Tibial nerve (tissue), 4 donors: ENCODE results near the gene NME7. TPM values are rescaled to one million over a fixed set of nuclear protein-coding genes. Genes with fewer than 3 reads are reported as not detected.
"Not testable (repeated sequence)": the region's sequence is repeated elsewhere in the genome, so short reads cannot be mapped to it uniquely, and the experiment has no call there.

ENCODE experiments used
- DNase-seq, 2 donors: peaks; one replicate each; pipeline ENCODE4 v3.0.0-alpha.2; 2019; ENCODE audit warnings: low spot score in 2 of 2
- H3K27ac ChIP-seq, 4 donors: fragments of 200-600 bp; sonication (generic) in 3 of 4; one replicate each; pipeline ENCODE4 v1.5.1; 2017 to 2019; ENCODE audit warnings: mild to moderate bottlenecking in 1 of 4
- H3K27me3 ChIP-seq, 2 donors: fragments of 200-600 bp; sonication (generic) in 1 of 2; one replicate each; pipeline versions ENCODE4 v1.5.1 to v1.6.0; 2017 to 2019
- H3K36me3 ChIP-seq, 3 donors: fragments of 200-600 bp; sonication (generic); one replicate each; pipeline ENCODE4 v1.5.1; 2018 to 2019
- H3K4me1 ChIP-seq, 4 donors: fragments of 200-600 bp; sonication (generic) in 3 of 4; one replicate each; pipeline ENCODE4 v1.5.1; 2017 to 2019
- H3K4me3 ChIP-seq, 4 donors: fragments of 200-600 bp; sonication (generic) in 3 of 4; one replicate each; pipeline ENCODE4 v1.5.1; 2017 to 2019; ENCODE audit warnings: mild to moderate bottlenecking in 1 of 4, moderate library complexity in 1 of 4
- H3K9me3 ChIP-seq, 4 donors: fragments of 200-600 bp; sonication (generic) in 3 of 4; one replicate each; pipeline ENCODE4 v1.5.1; 2017 to 2019
- CTCF ChIP-seq, 5 experiments: fragments of 200-600 bp in 3 of 5; fragments of 450-650 bp in 2 of 5; sonication (generic) in 3 of 5; IDR thresholded peaks; one replicate each; pipeline ENCODE4 v1.5.1; 2016 to 2019; ENCODE audit warnings: antibody characterized with exemption in 5 of 5, mild to moderate bottlenecking in 3 of 5, moderate library complexity in 2 of 5
- EP300 ChIP-seq, 2 donors: sonication (generic); formaldehyde crosslinking; IDR thresholded peaks; one replicate each; pipeline ENCODE4 v1.6.1; 2017; ENCODE audit warnings: antibody characterized with exemption in 2 of 2, mild to moderate bottlenecking in 1 of 2
- POLR2A ChIP-seq, 2 donors: fragments of 450-650 bp; IDR thresholded peaks; one replicate each; pipeline ENCODE4 v1.6.1; 2017; ENCODE audit warnings: antibody characterized with exemption in 2 of 2, mild to moderate bottlenecking in 2 of 2, moderate library complexity in 2 of 2
- WGBS, 2 donors: methylation state at CpG; one replicate each; pipeline ENCODE4 v1.1.5; 2018; 5-methylcytosine and 5-hydroxymethylcytosine counted together
- total RNA-seq, 4 donors: library from RNA; depleted of rRNA; stranded (reverse); fragments of >200 nt; gene quantifications; one replicate each; pipeline ENCODE4 v1.1.0, GENCODE V29; 2016

NME7 gene
- total RNA-seq, 4 donors from 2014 or later, result 8.2 to 26.2 (median 17.5) TPM

DNA sequence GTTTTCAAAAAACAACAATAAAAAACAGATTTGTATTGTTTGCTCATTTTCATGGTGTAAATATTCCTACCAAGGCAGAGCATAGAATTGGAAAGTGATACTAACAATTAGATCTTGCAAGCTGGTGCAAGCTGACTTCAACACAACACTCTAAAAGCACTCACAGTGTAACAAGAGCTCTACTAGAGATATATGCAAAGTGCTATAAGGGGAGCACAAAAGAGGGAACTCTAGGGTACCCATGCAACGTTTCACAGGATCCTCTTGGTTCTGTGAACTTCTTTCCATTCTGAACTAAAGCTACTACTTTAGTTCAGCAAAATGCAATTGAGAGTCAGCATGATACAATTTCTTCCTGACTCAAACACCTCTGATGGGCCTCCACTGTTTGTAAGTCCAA lies 182.8 kb downstream of the NME7 start:
- Histone ChIP-seq H3K27me3 (no peaks in the 10 kb centered on the region), H3K9me3 (no peaks in the 10 kb centered on the region), H3K4me1 (no peaks in the 10 kb centered on the region), H3K36me3 (no peaks in the 10 kb centered on the region), H3K4me3 (no peak overlapping the region), H3K27ac (no peak overlapping the region)
- TF ChIP-seq POLR2A (IDR thresholded peaks at IDR 0.05) (no peak), CTCF (IDR thresholded peaks at IDR 0.05) (no peak), EP300 (IDR thresholded peaks at IDR 0.05) (no peak)
- no peak for DNase-seq
- 30 to 40% methylated on average over 1 of the region's 1 CpG for WGBS, 2 donors

GRCh38 chr1:169180174-169180573 lies 187.4 kb downstream of the NME7 start:
- 61 to 66% methylated on average over 3 of the region's 3 CpGs for WGBS, 2 donors
- H3K4me1 ChIP-seq, result no peaks in the 10 kb centered on the region
- no peaks in the 10 kb centered on the region for H3K36me3 ChIP-seq
- H3K27me3 ChIP-seq, result no peaks in the 10 kb centered on the region
- H3K27ac ChIP-seq, result no peak overlapping the region
- no peak overlapping the region for H3K4me3 ChIP-seq
- H3K9me3 ChIP-seq, result no peaks in the 10 kb centered on the region
- DNase-seq, result no peak
- no peak for TF ChIP-seq POLR2A (IDR thresholded peaks at IDR 0.05)
- TF ChIP-seq CTCF (IDR thresholded peaks at IDR 0.05), result no peak
- no peak for TF ChIP-seq EP300 (IDR thresholded peaks at IDR 0.05)

DNA sequence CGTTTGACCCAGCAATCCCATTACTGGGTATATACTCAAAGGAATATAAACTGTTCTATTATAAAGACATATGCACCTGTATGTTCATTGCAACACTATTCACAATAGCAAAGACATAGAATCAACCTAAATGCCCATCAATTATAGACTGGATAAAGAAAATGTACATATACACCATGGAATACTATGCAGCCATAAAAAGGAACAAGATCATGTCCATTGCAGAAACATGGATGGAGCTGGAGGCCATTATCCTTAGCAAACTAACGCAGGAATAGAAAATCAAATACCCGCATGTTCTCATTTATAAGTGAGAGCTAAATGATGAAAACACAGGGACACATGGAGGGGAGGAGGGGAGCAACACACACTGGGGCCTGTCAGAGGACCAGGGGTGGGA lies 188.2 kb downstream of the NME7 start:
- not testable (repeated sequence) for DNase-seq, H3K4me3 ChIP-seq, H3K4me1 ChIP-seq, H3K27ac ChIP-seq, H3K36me3 ChIP-seq, H3K27me3 ChIP-seq, H3K9me3 ChIP-seq
- 95 to 97% methylated on average over 3 of the region's 3 CpGs for WGBS, 2 donors

GRCh38 chr1:169175461-169175860 lies 192.1 kb downstream of the NME7 start:
- H3K36me3 ChIP-seq, result no peaks in the 10 kb centered on the region
- H3K9me3 ChIP-seq, result no peaks in the 10 kb centered on the region
- WGBS, 2 donors, result 56 to 66% methylated on average over 2 of the region's 2 CpGs
- H3K4me3 ChIP-seq, result no peak overlapping the region
- TF ChIP-seq EP300 (IDR thresholded peaks at IDR 0.05), result no peak
- no peak for TF ChIP-seq POLR2A (IDR thresholded peaks at IDR 0.05)
- no peak for TF ChIP-seq CTCF (IDR thresholded peaks at IDR 0.05)
- H3K27me3 ChIP-seq, result no peaks in the 10 kb centered on the region
- no peak overlapping the region for H3K27ac ChIP-seq
- no peaks in the 10 kb centered on the region for H3K4me1 ChIP-seq
- DNase-seq, result no peak

GRCh38 chr1:169163059-169163458 lies 204.5 kb downstream of the NME7 start:
- Histone ChIP-seq H3K27ac (no peak overlapping the region), H3K9me3 (no peaks in the 10 kb centered on the region), H3K4me3 (no peak overlapping the region), H3K4me1 (no peaks in the 10 kb centered on the region), H3K27me3 (no peaks in the 10 kb centered on the region), H3K36me3 (peaks cover 0 to 6% (median 0%) of the 10 kb centered on the region in 3 donors)
- no peak for DNase-seq
- 47 to 50% methylated on average over 5 of the region's 5 CpGs for WGBS, 2 donors
- no peak for TF ChIP-seq CTCF (IDR thresholded peaks at IDR 0.05)
- no peak for TF ChIP-seq POLR2A (IDR thresholded peaks at IDR 0.05)
- TF ChIP-seq EP300 (IDR thresholded peaks at IDR 0.05), result no peak
